Measurements from ENCODE around the gene KIF5B.
"Not testable (repeated sequence)": the region's sequence is repeated elsewhere in the genome, so short reads cannot be mapped to it uniquely, and the experiment has no call there.

Gene KIF5B

DNA sequence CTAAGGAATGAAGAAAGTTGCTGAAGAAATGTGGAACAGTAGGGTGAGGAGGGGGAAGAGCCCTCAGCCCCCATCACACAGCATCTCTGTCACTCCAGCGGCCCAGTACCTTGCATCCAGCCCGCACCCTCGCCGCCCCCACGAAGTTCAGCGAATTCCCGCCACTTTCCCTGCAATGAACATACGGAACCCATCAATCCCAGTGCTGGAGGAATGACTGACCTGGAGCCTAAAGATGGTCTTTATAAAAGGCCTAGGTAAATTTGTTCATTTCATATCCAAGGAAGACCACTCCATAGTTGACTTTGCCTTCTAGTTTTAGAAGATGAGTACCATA lies 779 bp upstream of the KIF5B start:
- DNase-seq = no peak

DNA sequence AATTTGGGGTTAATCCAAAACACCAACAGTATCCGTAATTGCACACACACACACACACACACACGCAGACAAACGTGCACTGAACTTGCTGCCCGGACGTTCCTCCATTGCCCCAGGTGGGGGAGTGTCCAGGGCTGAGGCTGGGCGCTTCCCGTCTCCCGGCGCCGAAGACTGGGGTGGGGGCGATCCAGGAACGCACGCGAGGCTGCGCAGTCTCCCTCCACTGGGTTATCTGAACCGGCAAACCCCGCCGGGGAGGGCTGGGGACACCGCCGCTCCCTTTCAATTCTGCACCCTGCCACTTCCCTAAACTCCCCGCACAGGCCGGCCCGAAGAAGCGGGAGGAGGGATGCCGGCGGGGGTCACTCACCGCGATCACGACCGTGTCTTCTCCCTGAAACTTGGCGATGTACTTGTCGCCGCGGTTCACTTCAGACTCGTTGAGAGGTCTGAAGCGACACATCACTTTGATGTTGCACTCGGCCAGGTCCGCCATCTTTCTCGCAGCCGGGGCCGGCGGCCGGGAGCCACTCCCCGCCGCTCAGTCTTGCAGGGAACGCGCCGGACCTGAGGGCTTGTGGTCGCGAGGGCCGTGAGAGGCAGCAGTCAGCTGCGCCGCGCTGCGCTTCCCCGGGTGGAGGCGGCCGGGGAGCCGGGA lies 618 bp downstream of the KIF5B start:
- peak; percentile 13 for DNase-seq

DNA sequence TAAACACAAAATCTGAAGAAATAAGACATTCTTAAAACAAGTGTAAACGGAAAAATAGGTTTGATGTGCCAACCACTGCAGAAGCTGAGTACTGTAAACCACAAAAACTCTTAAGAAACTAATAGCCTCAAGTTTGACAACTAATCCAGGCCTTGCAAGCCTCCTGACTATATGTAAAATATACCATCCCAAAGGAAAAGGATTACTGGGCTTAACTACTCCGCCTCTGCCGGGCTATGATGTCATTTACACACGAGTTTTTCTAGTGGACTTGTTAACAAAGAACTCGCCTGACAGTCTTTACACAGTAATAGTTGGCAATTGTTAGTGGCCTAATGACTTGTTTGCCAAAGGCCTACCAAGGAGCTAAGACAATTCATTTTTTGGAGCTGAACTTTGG lies 2.1 kb downstream of the KIF5B start:
- peak; percentile 4 for DNase-seq

DNA sequence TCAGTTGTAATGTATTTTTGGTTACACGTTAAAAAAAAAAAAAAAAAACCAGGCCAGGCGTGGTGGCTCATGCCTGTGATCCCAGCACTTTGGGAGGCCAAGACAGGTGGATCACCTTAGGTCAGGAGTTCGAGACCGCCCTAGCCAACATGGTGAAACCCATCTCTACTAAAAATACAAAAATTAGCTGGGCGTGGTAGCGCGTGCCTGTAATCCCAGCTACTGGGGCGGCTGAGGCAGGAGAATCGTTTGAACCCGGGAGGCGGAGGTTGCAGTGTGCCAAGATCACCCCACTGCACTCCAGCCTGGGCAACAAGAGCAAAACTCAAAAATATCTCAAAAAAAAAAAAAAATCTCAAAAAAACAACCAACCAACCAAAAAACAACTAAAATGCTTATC lies 2.8 kb downstream of the KIF5B start:
- not testable (repeated sequence) for DNase-seq

DNA sequence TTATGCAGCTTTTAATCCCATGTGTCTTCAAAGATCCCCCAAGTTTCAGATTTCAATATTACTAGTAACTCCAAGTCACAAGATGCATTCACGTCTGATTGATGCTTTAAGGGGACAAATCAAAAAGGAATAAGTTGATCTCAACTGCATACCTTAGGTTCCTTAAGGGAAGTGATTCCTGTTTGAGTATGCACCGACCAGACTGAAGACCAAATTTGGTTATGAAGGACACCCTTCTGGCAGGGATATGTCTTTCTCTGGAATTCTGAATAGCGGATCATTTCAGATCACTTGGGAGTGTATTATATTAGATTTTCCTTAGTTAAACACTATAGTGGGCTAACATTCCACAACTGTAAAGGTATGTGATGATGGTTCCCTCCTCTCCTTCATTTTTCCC lies 4.3 kb downstream of the KIF5B start:
- DNase-seq = no peak

DNA sequence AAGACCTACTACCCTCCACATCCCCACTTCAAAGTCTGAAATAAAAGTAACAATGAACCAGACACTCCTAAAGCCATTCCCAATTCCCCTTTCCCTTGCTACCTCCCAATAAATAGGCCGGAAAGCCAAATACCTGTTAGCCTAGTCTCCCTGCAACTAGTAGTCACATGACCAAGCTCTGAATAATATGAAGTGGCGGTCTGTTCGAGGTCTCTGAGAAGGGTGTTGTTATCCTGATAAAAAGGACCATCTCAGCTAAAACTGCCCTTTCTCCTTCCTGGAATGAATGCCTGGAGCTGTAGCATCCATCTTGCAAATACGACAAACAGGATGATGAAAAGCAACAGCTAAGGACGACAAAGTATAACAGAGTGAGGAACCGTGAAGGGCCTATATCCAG lies 6.0 kb downstream of the KIF5B start:
- no peak for DNase-seq

DNA sequence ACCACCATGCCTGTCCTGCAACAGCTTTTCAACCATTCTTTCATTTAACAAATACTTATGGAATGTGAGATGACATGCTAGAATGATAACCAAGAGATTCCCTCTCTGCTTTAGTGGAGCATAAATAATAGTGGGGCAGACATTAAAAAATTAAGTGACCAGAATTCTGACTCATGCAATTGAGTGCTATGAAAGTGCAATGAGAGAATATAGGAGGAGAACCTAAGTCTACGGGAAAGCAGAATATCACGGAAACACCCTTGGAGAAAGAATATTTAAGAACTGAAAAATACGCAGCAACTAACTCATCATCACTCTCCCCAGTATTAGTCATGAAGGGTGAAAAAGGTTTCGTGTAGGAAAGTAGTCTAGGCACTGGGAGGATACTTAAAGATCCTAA lies 7.1 kb downstream of the KIF5B start:
- DNase-seq = peak; percentile 10

DNA sequence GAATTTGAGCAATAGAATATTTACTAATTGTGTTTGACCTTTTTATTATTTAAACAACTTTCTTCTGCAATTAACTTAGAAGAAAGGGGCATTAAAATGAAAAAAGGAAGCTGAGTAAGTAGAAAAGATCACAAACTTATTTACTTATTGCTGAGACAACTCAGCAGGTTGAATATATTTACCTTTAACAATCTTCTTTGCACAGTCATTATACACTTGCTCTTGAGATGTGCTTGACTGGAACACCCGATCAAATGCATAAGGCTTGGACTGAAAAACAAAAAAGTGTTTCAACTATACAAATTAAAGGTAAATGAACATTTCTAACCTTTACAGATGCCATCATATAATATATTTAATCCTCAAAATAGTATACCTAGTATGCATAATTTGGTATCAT lies 7.9 kb downstream of the KIF5B start:
- DNase-seq = no peak

DNA sequence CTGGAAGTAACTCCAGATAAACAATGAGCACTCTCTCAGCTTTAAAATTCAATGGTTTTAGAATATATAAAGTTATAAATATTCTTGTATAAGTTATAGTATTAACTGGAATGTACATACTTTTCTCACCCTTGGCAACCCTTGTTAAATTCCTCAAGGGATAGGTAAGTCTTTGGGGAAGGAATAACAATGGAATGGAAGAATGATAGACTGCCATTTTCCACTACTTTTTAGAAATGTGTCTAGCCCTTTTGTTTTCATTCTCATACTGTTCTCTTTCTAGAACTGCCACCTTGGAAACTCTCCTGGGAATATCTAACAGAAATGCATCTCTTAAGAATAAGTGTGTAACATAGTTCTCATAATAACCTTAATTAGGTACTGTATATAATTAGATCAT lies 8.3 kb downstream of the KIF5B start:
- DNase-seq = peak; percentile 4

DNA sequence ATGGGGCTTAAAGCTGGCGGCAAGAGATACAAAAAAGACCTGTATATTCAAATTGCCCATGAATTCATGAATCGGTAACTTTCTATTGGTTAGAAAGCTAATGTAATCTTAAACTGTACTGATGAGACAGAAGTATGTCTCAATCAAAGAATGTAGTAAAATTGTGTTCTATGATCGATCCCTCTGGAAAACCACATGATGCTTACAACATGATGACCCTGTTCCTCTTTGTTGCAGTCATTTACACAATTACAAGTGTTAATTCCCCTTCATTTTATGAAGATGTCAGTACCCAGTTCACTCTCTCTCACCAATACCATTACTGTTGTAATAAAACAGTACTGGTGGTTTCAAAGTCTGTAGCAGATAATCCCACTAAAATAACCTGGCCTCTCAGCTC lies 10.1 kb downstream of the KIF5B start:
- no peak for DNase-seq

DNA sequence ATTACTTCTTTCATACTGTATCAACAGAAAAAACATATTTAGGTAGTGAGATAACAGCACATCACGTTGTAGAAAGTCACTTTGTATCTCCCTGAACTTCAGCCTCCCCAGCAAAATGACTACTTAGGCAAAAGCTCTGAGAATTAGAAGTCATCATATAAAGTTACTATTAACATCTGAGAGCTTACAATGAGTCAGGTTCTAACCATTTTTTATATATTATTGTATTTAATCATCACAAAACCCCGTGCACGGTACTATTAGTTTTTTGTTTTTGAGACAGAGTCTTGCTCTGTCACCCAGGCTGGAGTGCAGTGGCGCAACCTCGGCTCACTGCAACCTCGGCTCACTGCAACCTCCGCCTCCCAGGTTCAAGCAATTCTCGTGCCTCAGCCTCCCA lies 13.5 kb downstream of the KIF5B start:
- not testable (repeated sequence) for DNase-seq

DNA sequence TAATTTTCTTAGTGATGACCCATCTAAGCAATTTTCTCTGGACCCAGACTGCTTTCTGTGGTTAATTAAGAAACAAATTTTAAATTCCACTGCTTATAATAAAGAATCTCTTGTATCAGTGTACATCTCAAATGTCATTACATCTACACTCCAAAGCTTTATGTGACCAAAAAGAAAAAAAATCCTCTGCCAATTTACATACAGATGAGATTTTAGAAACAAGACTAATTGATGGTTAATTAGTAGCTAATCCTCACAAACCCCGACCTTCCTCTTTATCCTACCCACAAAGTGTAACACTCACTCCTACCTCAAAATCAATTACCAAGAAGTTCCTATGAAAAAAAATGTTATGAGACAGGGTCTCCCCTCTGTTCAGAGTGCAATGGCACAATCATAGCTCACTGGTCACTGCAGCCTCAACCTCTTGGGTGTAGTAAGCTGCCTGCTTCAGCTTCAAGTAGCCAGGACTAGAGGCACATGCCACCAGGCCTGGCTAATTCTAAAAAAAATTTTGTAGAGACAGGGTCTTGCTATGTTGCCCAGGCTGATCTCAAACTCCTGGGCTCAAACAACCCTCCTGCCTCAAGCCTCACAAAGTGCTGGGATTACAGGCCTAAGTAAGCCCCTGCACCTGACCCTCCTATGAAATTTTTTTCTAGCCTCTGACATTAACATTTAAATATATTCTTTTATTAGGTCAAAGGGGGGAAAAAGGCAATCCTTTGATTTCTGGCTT lies 14.8 kb downstream of the KIF5B start:
- DNase-seq = no peak

DNA sequence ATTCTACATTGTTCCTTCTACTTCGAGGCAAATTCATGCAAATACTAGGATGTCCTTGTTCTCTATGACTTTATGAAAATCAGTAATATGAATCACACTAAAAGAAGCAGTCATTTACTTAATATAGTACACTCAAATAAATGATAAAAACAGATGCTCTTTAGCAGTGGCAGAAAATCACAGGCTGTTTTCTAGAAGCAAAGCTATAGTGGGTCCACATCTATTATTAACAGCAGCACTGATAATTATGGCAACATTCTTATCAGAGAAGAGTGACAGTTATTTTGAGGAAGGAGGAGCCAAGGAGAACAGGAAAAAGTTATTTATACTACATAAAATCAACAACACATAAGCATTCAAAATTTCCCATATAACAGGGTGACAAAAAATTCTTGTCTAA lies 16.5 kb downstream of the KIF5B start:
- no peak for DNase-seq

DNA sequence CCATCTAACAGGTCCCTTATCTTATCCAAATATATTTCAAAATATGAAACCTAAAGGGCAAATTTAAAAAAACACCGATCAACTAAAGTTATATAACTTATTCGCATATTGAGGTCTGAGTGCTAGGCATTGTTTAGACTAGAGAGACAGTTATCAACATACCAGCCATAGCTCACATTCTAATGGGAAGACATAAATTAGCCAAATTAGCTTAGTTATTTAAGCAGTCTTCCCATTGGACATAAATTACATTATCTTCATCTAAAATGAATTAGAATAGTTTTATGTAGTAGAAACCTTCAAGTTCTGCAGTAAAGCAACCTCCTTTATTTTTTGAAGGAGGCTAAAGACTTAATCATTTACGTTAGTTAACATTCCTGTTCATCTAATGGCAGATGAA lies 17.4 kb downstream of the KIF5B start:
- DNase-seq = no peak

DNA sequence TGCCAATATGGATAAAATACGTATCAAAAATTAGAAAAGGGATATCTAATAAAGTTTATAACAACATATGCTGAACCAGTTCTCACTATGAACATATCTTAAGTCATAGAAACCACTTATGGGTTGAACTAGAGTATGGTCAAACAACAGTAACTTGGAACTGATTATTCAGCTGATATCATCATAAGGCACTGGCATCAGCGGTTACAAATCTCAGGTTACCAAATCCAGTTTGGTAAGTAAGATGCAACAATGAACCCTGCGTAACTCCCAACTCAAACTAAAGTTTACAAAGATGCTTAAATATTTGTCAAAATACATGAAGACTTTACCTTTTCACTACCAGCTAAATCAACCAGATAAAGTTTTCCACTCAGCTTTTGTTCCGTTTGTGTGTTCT lies 19.3 kb downstream of the KIF5B start:
- no peak for DNase-seq

DNA sequence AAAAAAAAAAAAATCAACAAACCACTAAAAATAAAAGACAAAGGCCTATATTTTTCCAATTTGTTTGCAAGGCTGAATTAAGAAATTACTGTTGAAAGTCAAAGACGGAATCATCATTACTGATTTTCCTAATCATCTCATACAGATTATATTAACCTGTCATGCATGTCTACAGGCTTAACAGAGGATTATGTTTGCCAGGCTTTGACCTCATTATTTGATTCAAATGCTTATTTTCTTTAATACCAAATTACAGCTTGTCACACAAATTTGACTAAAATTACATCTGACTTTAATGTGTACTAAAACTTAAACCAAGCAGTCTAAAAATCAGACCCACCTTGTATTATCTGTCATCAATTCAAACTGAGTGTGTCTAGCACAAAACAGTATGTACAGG lies 21.2 kb downstream of the KIF5B start:
- DNase-seq = no peak

DNA sequence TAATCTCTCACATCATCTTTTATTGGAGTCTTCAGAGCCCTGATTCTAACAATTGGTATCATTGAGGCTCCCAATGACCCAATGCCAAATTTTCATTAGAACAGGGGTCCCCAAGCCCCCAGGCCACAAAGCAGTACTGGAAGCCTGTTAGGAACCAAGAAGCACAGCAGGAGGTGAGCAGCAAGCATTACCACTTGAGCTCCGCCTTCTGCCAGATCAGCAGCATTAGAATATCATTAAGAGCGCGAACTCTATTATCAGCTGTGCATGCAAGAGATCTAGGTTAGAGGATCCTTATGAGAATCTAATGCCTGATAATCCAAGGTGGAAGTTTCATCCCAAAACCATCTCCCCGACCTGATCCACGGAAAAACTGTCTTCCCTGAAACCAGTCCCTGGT lies 23.1 kb downstream of the KIF5B start:
- DNase-seq = no peak

DNA sequence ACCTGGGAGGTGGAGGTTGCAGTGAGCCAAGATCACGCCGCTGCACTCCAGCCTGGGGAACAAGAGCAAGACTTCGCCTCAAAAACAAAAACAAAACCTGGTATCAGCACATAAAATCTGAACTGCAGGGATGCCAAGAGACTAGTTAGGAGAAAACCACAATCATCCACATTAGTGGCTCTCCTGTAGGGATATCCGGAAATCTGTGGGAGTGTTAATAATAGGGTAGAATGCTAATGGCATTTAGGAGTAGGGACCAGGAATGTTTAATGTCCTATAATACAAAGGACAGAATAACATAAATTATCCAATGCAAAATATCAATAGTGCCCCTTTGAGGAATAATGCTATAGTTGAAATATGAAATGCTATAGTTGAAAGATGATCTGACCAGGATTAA lies 24.3 kb downstream of the KIF5B start:
- DNase-seq = no peak

DNA sequence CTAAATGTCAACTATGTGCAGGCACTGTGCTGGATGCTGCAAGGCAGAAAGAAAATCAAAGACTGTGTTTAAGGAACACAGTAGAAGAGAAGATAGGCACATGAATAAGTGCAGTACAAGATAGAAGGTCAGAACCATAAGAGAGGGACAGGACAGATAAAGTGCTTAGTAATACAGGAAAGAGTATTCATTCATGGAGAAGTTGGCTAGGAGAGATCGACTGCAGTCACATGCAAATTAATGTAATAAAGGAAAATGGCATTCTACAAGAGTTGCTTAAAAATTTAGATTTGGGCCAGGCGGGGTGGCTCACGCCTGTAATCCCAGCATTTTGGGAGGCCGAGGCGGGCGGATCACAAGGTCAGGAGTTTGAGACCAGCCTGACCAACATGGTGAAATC lies 24.8 kb downstream of the KIF5B start:
- DNase-seq = no peak

DNA sequence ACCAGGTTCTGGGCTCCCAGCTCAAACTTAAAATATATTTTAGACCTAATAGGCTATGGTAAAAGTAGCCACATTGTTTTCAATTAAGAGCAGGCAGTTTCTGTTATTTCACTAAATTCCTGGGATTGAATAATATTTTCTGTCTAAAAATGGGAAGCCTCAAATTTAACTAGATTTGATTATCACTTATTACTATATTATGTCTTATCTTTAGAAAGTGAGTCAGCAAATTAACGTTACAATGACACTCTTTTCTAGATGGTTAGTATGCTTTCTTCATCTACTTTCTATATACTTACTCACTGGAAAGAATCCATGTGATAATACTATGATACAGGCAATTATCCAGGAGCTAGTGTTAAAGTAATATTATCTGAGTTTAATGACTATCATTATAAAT lies 27.5 kb downstream of the KIF5B start:
- no peak for DNase-seq

DNA sequence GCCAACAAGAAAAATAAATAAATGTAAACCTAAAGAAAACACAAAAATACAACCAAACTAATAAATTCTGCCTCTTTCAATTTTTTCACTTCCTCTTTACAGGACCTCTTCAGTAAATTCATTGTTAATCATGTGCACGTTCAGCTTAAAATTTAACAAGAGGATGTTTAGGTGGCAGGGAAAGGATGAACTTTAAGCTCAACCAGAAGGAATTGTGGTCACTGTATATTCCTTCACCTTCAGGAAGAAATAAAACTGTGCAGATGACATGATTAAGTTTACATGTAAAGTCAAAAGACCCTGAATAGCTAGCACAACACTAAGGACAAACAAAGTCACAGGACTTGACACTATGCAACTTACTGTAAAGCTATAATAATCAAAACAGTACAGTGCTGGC lies 33.0 kb downstream of the KIF5B start:
- no peak for DNase-seq

DNA sequence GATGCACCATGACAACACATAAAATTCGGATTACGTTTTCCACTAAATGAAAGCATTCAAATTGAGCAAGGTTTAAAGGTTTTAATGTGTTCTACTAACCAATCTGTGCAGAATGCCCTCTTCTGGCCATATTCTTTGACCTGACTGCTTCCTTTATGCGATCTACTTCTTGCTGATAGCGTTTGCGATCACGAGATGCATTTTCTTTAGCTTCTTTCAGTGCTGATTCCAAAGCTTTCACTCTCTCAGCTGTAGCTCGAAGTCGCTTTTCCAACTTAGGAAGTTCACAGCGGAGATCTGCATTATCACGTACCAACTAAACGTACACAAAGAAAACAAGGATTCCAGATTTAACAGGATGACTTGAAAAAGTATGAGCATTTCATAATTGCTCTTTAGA lies 39.2 kb downstream of the KIF5B start:
- no peak for DNase-seq

DNA sequence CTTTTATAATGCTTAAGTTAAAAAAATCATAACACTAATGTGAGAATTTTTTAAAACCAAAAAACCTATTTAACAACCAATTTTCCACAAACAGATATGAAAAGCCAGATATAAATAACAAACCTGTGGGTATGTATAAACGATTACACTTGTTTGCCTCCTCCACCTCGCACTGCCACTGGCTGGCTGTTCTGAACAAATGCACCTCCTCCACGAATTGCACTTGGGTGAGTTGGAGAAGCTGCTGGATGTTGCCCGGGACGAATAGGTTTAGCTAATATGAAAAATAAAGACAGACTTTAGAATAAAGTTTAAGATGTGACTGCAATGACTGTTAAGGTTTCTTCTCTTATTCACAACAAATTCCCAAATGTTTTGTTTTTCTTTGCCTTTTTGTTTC lies 40.8 kb downstream of the KIF5B start:
- DNase-seq = no peak

DNA sequence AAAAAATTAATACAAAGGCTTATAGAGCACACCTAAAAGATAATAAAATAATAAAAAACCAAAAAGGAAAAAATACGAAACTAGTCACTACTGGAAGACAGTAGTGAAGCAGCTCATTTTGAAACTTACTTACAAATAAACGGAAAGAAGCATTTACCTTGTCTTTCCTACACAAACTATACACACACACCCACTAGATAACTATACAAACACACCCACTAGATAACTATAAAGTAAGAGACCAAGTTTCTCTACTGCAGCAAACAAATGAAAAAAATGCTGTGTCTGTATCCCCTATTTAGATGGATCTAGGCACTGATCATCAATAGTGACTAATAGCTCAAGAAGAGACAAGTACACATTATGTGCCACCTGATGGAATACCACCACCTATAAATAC lies 49.2 kb downstream of the KIF5B start:
- no peak for DNase-seq

DNA sequence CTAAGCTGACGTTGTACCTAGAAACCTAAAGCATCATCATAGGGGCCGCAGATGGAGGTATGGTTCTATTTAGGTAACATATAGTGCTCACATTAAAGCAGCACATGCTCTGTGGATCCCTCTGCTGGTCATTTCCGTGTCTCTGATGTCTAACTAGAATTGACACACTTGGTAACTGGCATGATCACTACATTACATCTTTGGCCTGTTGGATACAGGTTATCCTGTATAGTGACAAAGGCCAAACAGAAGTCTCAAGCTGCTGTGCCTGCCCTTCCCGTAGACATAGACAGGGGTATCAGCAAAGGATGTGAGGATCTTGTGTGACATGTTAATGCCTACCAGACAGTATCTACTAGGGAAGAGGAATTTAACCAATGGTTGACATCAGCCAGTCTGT lies 51.2 kb downstream of the KIF5B start:
- DNase-seq = no peak
